ENCODE results near the gene CCBE1. TPM values are rescaled to one million over a fixed set of nuclear protein-coding genes. Genes with fewer than 3 reads are reported as not detected.

Gene CCBE1
- total RNA-seq, 1 donor from 2014 or later, result 14.0 TPM

GRCh38 chr18:59381949-59382348 lies 315.3 kb downstream of the CCBE1 start:
- Histone ChIP-seq H3K36me3 (no peaks in the 10 kb centered on the region), H3K27ac (no peak overlapping the region), H3K9me3 (no peaks in the 10 kb centered on the region), H3K4me3 (no peak overlapping the region), H3K27me3 (ENCODE audit: low read depth) (peaks cover 4% of the 10 kb centered on the region), H3K4me1 (no peaks in the 10 kb centered on the region)
- no peak for DNase-seq
- intact Hi-C loops (cut with DNase I), result no loop called here
- no peak for TF ChIP-seq CTCF (IDR thresholded peaks at IDR 0.05)
- no peak for ATAC-seq

Other genes with a start within 250 kb of the CCBE1 start
- 1.6 TPM for gene PMAIP1, start 202.6 kb upstream of the CCBE1 start, total RNA-seq

All from lower lobe of right lung (tissue), 2 donors.